Activated T-helper 17 cell treated with anti-CD3 and anti-CD28 coated beads, Interleukin-2, amount 50 U/mL, for 72 hours (primary cell): ENCODE data around the gene PPIF. TPM values are rescaled to one million over a fixed set of nuclear protein-coding genes. Genes with fewer than 3 reads are reported as not detected.

Source experiments
- ATAC-seq: fragments of 150-1000 bp; cut with Tn5 transposase; replicated peaks from 2 replicates; pipeline ENCODE4 v1.10.0; 2021; ENCODE audit warnings: mild to moderate bottlenecking, moderate library complexity
- H3K27ac Mint-ChIP-seq: one replicate; pipeline ENCODE4 v1.8.0; 2022; ENCODE audit warnings: mixed read lengths
- H3K27me3 Mint-ChIP-seq: one replicate; pipeline ENCODE4 v1.8.0; 2022; ENCODE audit warnings: mixed read lengths
- H3K36me3 Mint-ChIP-seq: one replicate; pipeline ENCODE4 v1.8.0; 2022; ENCODE audit warnings: low read depth, mild to moderate bottlenecking, mixed read lengths
- H3K4me1 Mint-ChIP-seq: one replicate; pipeline ENCODE4 v1.8.0; 2022; ENCODE audit warnings: mixed read lengths
- H3K4me3 Mint-ChIP-seq: one replicate; pipeline ENCODE4 v1.8.0; 2022; ENCODE audit warnings: mild to moderate bottlenecking, mixed read lengths
- H3K9me3 Mint-ChIP-seq: one replicate; pipeline ENCODE4 v1.8.0; 2022; ENCODE audit warnings: mixed read lengths
- total RNA-seq, 2 donors: library from RNA; stranded (reverse); gene quantifications; one replicate each; pipeline ENCODE4 v1.2.3, GENCODE V29; 2022

Gene PPIF
- total RNA-seq, 2 donors from 2014 or later: 73.7 to 170 TPM

DNA sequence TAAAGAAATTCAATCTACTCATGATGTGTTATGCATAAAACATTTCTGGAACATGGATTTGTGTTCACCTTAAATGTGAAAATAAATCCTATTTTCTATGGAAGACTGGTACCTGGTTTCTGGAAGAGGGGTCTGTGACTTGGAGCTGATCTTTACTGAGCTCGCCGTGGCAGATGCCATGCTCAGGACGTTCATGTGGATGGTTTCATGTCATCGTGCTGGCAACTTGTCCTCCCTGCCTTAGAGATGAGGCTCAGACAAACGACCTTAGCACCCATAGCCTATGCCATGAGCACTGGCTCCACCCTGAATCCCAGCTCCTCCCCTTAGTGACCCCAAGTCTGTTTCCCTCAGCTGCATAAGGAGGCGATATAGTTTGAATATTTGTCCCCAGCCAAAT lies 7.3 kb downstream of the PPIF start:
- Mint-ChIP-seq H3K27me3 (no peaks in the 10 kb centered on the region), H3K9me3 (no peaks in the 10 kb centered on the region), H3K27ac (no peak overlapping the region), H3K4me3 (no peak overlapping the region), H3K4me1 (peaks cover 10% of the 10 kb centered on the region), H3K36me3 (peaks cover 82% of the 10 kb centered on the region)
- ATAC-seq: no peak

GRCh38 chr10:79355420-79356017 lies 8.2 kb downstream of the PPIF start:
- Mint-ChIP-seq H3K4me1 (peaks cover 7% of the 10 kb centered on the region), H3K4me3 (no peak overlapping the region), H3K36me3 (peaks cover 73% of the 10 kb centered on the region), H3K27ac (no peak overlapping the region), H3K27me3 (no peaks in the 10 kb centered on the region), H3K9me3 (no peaks in the 10 kb centered on the region)
- ATAC-seq: no peak

GRCh38 chr10:79356104-79356503 lies 8.8 kb downstream of the PPIF start:
- no peak for ATAC-seq
- H3K27ac Mint-ChIP-seq: no peak overlapping the region
- no peaks in the 10 kb centered on the region for H3K27me3 Mint-ChIP-seq
- H3K9me3 Mint-ChIP-seq: no peaks in the 10 kb centered on the region
- no peak overlapping the region for H3K4me3 Mint-ChIP-seq
- H3K36me3 Mint-ChIP-seq: peaks cover 67% of the 10 kb centered on the region
- peaks cover 11% of the 10 kb centered on the region for H3K4me1 Mint-ChIP-seq

- H3K4me1 Mint-ChIP-seq: peaks cover 21% of the 10 kb centered on the region
- no peaks in the 10 kb centered on the region for H3K9me3 Mint-ChIP-seq
- no peak for ATAC-seq
- no peak overlapping the region for H3K4me3 Mint-ChIP-seq
- H3K36me3 Mint-ChIP-seq: peaks cover 56% of the 10 kb centered on the region
- no peak overlapping the region for H3K27ac Mint-ChIP-seq
- H3K27me3 Mint-ChIP-seq: no peaks in the 10 kb centered on the region
These were observed 9.9 kb downstream of the PPIF start for GRCh38 chr10:79357180-79357579.

DNA sequence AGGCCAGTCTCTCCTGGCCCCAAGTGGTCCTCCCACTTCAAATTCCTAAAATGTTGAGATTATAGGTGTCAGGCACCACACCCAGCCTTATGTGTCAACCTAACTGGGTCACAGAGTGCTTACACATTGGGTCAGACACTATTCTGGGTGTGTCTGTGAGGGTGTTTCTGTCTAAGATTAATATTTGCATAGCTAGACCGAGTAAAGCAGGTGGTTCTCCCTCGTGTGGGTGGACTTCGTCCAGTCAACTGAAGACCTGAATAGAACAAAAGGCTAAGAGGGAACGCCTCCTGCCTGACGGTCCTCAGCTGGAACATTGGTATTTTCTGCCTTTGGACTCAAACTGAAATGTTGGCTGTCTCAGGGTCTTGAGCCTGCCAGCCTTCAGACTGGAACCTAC lies 11.5 kb downstream of the PPIF start:
- H3K4me3 Mint-ChIP-seq: no peak overlapping the region
- H3K36me3 Mint-ChIP-seq: peaks cover 40% of the 10 kb centered on the region
- no peaks in the 10 kb centered on the region for H3K27me3 Mint-ChIP-seq
- H3K27ac Mint-ChIP-seq: no peak overlapping the region
- peaks cover 21% of the 10 kb centered on the region for H3K4me1 Mint-ChIP-seq
- no peak for ATAC-seq
- H3K9me3 Mint-ChIP-seq: no peaks in the 10 kb centered on the region

GRCh38 chr10:79359816-79360498 lies 12.7 kb downstream of the PPIF start:
- no peak for ATAC-seq
- no peaks in the 10 kb centered on the region for H3K27me3 Mint-ChIP-seq
- H3K4me3 Mint-ChIP-seq: no peak overlapping the region
- H3K9me3 Mint-ChIP-seq: no peaks in the 10 kb centered on the region
- peaks cover 29% of the 10 kb centered on the region for H3K36me3 Mint-ChIP-seq
- peaks cover 21% of the 10 kb centered on the region for H3K4me1 Mint-ChIP-seq
- H3K27ac Mint-ChIP-seq: no peak overlapping the region

DNA sequence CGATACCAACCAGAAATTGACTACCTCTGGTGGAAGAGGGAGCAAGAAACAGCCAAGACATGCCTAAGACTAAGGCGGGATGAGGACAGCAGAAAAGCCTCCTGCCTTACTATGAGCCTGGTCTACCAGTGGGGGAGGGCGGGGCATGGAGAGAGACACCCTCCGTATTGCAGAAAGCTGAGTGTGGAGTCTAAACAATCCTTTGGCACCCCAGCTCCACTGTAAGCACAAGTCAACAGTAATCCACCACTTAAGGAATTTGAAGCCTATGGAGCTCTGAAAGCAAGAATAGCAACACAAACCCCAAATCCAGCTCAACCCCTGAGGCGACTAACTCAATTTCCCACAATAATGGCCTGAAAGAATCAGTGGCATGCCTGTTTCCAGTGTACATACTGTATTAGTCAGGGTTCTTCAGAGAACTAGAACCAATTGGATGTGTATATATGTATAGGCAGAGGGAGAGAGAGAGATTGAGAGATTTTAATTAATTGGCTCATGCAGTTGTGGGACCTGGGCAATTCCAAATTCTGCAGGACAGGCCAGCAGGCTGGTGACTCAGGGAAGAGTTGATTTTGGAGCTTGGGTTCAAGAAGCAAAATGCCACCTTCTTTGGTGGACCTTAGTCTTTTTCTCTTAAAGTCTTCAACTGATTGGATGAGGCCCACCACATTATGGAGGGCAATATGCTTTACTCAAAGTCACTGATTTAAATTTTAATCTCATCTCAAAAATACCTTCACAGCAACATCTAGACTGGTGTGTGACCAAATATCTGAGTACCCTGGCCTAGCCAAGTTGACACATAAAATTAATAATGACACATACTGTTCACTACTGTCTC lies 13.5 kb downstream of the PPIF start:
- H3K36me3 Mint-ChIP-seq: peaks cover 21% of the 10 kb centered on the region
- no peak overlapping the region for H3K27ac Mint-ChIP-seq
- no peak overlapping the region for H3K4me3 Mint-ChIP-seq
- H3K9me3 Mint-ChIP-seq: no peaks in the 10 kb centered on the region
- ATAC-seq: no peak
- H3K27me3 Mint-ChIP-seq: no peaks in the 10 kb centered on the region
- peaks cover 21% of the 10 kb centered on the region for H3K4me1 Mint-ChIP-seq

DNA sequence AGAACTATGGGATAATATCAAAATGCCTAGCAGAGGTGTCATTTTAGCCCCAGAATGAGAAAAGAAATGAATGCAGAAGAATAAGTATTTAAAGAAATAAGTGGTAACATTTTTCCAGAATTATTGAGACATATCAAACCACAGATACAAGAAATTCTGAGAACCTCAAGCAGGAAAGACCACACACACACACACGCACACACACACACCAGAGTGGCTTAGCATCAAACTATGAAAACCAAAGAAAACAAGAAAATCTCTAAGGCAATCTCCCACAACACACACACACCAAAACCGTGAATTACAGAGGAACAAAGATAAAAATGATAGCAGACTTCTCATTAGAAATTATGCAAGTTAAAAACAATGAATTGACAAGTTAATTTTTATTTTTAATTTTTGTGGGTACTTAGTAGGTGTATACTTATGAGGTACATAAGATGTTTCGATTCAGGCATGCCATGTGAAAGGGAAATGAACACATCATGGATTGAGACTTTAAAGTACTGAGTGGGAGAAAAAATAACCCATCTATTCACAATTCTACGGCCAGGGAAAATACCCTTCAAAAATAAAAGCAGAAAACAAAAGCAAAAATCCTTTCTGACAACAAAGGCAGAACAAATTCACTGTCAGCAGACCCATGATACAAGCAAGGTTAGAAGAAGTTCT lies 14.6 kb downstream of the PPIF start:
- H3K27ac Mint-ChIP-seq: peak overlapping the region; percentile 5

DNA sequence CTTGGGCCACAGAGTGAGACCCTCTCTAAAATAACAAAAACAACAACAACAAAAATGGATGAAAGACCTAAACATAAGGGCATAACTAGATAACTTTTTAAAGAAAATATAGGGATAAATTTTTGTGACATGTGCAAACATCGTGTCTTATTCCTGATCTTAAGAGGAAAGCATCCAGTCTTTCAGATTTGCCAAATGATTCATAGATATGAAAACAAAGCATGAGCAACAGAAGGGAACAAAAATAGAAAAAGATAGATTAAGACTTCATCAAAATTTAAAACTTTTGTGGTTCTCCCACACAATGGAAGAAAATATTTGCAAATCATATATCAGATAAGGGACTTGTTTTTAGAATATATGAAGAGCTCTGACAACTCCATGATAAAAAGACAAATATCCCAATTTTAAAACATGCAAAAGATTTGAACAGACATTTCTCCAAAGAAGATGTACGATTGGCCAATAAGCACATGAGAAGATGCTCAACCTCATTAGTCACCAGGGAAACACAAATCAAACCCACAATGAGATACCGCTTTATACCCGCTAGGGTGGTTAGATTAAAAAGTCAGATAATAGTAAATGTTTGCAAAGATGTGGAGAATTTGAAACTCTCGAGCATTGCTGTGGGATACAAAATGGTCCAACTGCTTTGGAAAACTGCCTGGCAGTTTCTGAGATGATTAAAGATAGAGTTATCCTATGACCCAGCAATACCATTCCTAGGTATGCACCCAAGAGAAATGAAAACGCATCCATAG lies 20.3 kb downstream of the PPIF start:
- Mint-ChIP-seq H3K27me3 (no peaks in the 10 kb centered on the region), H3K27ac (no peak overlapping the region), H3K4me1 (peaks cover 4% of the 10 kb centered on the region), H3K4me3 (no peak overlapping the region), H3K9me3 (peaks cover 3% of the 10 kb centered on the region), H3K36me3 (no peaks in the 10 kb centered on the region)
- ATAC-seq: no peak

More for the DNA sequence above, 14.6 kb downstream of the PPIF start:
- no peaks in the 10 kb centered on the region for H3K9me3 Mint-ChIP-seq
- peaks cover 21% of the 10 kb centered on the region for H3K4me1 Mint-ChIP-seq
- no peaks in the 10 kb centered on the region for H3K27me3 Mint-ChIP-seq
- ATAC-seq: peak; percentile 68
- no peak overlapping the region for H3K4me3 Mint-ChIP-seq
- H3K36me3 Mint-ChIP-seq: peaks cover 10% of the 10 kb centered on the region

DNA sequence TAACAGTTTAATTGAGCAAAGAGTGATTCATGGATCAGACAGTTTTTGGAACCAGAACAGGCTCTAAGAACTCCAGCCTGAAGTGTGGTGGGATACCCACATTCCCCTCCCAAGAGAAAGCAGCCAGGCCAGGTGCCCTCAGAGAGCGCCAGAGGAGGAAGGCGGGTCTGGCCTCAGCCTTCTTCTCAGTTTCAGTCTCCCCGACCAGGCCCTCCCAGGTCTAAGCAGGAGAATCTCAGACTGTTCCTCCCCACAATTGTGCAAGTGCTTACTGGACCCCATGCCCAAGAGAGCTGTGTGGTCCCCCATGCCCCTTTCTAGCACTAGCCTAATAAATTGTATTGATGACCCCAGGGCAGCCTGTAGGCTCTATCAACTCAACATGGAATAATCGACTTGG lies 25.6 kb downstream of the PPIF start:
- Mint-ChIP-seq H3K9me3 (peaks cover 3% of the 10 kb centered on the region), H3K27me3 (no peaks in the 10 kb centered on the region), H3K4me1 (no peaks in the 10 kb centered on the region), H3K36me3 (no peaks in the 10 kb centered on the region), H3K4me3 (no peak overlapping the region), H3K27ac (peak overlapping the region; percentile 2)
- ATAC-seq: no peak

DNA sequence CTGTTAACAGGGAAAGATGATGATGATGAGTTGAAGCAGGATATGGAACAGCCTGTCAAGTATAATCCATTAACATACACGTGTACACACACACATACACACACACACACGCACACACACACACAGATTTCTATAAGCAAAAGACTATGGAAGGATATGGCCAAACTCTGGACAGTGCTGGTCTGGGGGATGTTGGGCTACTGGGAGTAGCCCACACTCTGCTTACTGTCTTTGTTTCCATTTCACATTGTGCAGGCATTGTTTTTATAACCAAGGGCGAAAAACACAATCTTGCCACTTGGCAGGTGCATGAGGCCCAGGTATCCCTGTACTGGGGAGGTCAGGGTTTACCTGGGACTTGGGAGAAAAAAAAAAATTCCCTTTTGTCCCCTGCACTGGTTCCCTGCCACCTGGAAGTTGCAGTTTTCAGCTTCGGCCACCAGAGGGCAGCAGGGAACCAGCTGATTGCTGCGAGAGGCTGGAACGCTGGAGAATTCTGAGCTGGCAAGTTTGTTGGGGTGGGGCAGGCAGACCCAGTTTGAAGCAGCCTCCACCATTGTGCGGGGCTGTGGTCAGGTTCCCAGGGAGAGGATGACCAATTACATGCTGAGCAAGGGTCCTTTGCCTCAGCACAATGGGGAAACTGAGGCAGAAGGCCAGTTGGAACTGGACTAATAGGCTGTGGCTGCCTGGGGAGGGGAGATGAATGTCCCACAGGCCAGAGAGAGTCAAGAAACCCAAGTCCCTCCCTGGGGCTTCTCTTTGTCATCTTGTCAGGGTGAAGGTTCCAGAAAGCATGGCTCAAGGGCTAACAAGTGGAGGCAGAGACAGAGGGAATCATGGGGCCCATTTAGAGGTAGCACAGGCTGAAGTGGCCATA lies 27.3 kb downstream of the PPIF start:
- Mint-ChIP-seq H3K36me3 (no peaks in the 10 kb centered on the region), H3K9me3 (peaks cover 3% of the 10 kb centered on the region), H3K4me3 (no peak overlapping the region), H3K4me1 (no peaks in the 10 kb centered on the region), H3K27me3 (no peaks in the 10 kb centered on the region), H3K27ac (peak overlapping the region; percentile 28)
- ATAC-seq: peak; percentile 74

- H3K36me3 Mint-ChIP-seq: no peaks in the 10 kb centered on the region
- H3K27me3 Mint-ChIP-seq: no peaks in the 10 kb centered on the region
- H3K27ac Mint-ChIP-seq: peak overlapping the region; percentile 22
- no peak for ATAC-seq
- H3K4me3 Mint-ChIP-seq: no peak overlapping the region
- no peaks in the 10 kb centered on the region for H3K4me1 Mint-ChIP-seq
- H3K9me3 Mint-ChIP-seq: peaks cover 3% of the 10 kb centered on the region
These were observed 28.2 kb downstream of the PPIF start for GRCh38 chr10:79375321-79376077.
